ENCODE data around the gene PHC2. TPM values are rescaled to one million over a fixed set of nuclear protein-coding genes. Genes with fewer than 3 reads are reported as not detected.

PHC2 gene
- total and polyA plus RNA-seq, 2 of the 13 experiments (the other 11 are each of a cell fraction or from before 2014, with no cell fraction given), result 52.5 to 84.9 TPM

DNA sequence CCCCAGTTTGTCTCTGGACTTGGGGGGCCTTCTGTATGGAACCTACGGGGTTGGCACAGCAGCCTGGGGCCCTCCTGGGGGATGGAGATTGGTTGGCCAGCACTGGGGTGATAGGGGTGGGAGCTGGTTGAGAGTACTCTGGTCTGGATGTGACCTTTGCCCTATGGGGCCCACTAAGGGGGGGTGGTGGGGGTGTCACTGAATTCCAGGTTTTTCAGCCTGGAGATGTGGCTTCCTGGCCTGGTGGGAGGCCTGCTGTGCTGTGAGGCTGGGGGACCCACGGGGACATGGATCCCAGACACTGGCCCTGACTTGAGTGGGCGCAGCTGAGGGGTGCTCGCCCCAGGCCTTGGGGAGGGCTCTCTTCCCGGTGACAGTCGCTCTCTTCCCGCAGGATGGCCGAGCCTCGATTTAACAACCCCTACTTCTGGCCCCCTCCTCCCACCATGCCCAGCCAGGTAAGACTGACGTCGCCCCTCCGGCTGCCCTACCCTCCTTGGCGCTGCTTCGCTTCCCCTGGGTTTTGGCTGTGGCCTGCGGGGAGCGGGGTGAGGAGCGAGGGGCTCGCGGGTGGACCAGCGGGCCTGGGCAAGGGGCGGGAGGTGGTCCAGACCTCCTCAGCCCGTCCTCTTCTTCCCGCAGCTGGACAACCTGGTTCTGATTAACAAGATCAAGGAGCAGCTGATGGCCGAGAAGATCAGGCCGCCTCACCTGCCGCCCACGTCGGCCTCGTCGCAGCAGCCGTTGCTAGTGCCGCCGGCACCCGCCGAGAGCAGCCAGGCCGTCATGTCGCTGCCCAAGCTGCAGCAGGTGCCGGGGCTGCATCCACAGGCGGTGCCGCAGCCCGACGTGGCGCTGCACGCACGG lies 155.0 kb downstream of the PHC2 start:
- H4K20me1 ChIP-seq (ENCODE audit: insufficient read depth, low read length), result no peaks in the 10 kb centered on the region
- peaks cover 12% of the 10 kb centered on the region for H3K4me1 ChIP-seq (ENCODE audit: insufficient read depth, low read length)
- peaks cover 0 to 17% of the 10 kb centered on the region in 2 experiments; a peak in 4 of 5 replicates for H3K36me3 ChIP-seq (replicated peaks in 1 of 2; ENCODE audit: control insufficient read depth in 1 of 2, insufficient read depth in 2 of 2, low read length in 2 of 2)
- H3K27ac ChIP-seq (ENCODE audit: extremely low read length, insufficient read depth, low read length), result no peak overlapping the region
- H3K4me3 ChIP-seq (replicated peaks in 1 of 3; ENCODE audit: insufficient read depth in 1 of 3, low read depth in 2 of 3, low read length in 3 of 3), result no peak overlapping the region
- DNase-seq (ENCODE audit: low spot score), result no peak
- H3K9ac ChIP-seq (ENCODE audit: insufficient read depth, low read depth, low read length), result no peak overlapping the region
- intact Hi-C loops (cut with micrococcal nuclease; ENCODE audit: unreplicated experiment), result no loop called here
- H2AFZ ChIP-seq (ENCODE audit: low read length), result no peak overlapping the region
- no peaks in the 10 kb centered on the region for H3K79me2 ChIP-seq (ENCODE audit: insufficient read depth, low read length)
- ChIA-PET CTCF (ENCODE audit: low intra/inter-chr PET ratio, low total read pairs) (no interaction called here), POLR2A (no interaction called here)
- H3K9me3 ChIP-seq (ENCODE audit: low read length), result no peaks in the 10 kb centered on the region
- TF ChIP-seq, protein P1, sequence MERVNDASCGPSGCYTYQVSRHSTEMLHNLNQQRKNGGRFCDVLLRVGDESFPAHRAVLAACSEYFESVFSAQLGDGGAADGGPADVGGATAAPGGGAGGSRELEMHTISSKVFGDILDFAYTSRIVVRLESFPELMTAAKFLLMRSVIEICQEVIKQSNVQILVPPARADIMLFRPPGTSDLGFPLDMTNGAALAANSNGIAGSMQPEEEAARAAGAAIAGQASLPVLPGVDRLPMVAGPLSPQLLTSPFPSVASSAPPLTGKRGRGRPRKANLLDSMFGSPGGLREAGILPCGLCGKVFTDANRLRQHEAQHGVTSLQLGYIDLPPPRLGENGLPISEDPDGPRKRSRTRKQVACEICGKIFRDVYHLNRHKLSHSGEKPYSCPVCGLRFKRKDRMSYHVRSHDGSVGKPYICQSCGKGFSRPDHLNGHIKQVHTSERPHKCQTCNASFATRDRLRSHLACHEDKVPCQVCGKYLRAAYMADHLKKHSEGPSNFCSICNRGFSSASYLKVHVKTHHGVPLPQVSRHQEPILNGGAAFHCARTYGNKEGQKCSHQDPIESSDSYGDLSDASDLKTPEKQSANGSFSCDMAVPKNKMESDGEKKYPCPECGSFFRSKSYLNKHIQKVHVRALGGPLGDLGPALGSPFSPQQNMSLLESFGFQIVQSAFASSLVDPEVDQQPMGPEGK (CRISPR knock-in tag; IDR thresholded peaks at IDR 0.05), result peak; percentile 46; the same call in 1 of the 2 replicates
- 0 out of 2 replicates have a peak, but pooled peaks have one; percentile 8 for TF ChIP-seq HNF4G (IDR thresholded peaks at IDR 0.05; ENCODE audit: borderline replicate concordance, low read depth, low read length)
- no peak for TF ChIP-seq HNF4G (CRISPR knock-in tag; IDR thresholded peaks at IDR 0.05; ENCODE audit: borderline replicate concordance, low read depth)
- TF ChIP-seq AGO2 (optimal IDR thresholded peaks at IDR 0.05; ENCODE audit: low read depth, low read length), result peak; percentile 59
- TF ChIP-seq KDM2A (CRISPR knock-in tag; IDR thresholded peaks at IDR 0.05; ENCODE audit: borderline replicate concordance, low read depth), result no peak
- TF ChIP-seq HNF4A (CRISPR knock-in tag; IDR thresholded peaks at IDR 0.05), result 0 out of 2 replicates have a peak, but pooled peaks have one; percentile 12
- FAIRE-seq, result no peak
- H3K4me2 ChIP-seq (ENCODE audit: low read depth, low read length), result no peak overlapping the region
- WGBS (ENCODE audit: low lambda C conversion rate), result 97% methylated on average over 32 of the region's 45 CpGs
- in situ Hi-C loops (cut with HindIII; ENCODE audit: extremely low pct_ligation_motif_present, low pct_unique_long_range_greater_than_20kb), result no loop called here
- ATAC-seq, result no peak
- no peaks in the 10 kb centered on the region for H3K27me3 ChIP-seq (ENCODE audit: control insufficient read depth in 1 of 2, insufficient read depth in 2 of 2, low read length in 2 of 2)
- no TSS peak for BruUV-seq (replicated peaks)

Data from HepG2 (cell line).